ENCODE results near the gene CHAT. TPM values are rescaled to one million over a fixed set of nuclear protein-coding genes. Genes with fewer than 3 reads are reported as not detected.

CHAT gene
- total RNA-seq, 6 experiments from 2014 or later = not detected

Other genes with a start within 250 kb of the CHAT start
- gene DRGX, start 217.9 kb upstream of the CHAT start, total RNA-seq = not detected
- 10 to 100 TPM in 4 of 6 experiments, 1 to 10 TPM in 2; 7.3 to 16.8 (median 10.6) TPM for gene ERCC6, start 74.9 kb upstream of the CHAT start, total RNA-seq
- not detected for gene SLC18A3, start 3.7 kb upstream of the CHAT start, total RNA-seq
- not detected for gene C10orf53, start 65.6 kb downstream of the CHAT start, total RNA-seq
- 10 to 100 TPM; 60.4 to 98.5 (median 76.8) TPM for gene OGDHL, start 148.3 kb downstream of the CHAT start, total RNA-seq

All from right lobe of liver (tissue), 5 donors.